ENCODE measurements around the gene KIF6.
A peak's percentile ranks its signal among the peaks of the same experiment; 100 is the strongest.
"Not testable (repeated sequence)": the region's sequence is repeated elsewhere in the genome, so short reads cannot be mapped to it uniquely, and the experiment has no call there.

Gene KIF6, protein sequence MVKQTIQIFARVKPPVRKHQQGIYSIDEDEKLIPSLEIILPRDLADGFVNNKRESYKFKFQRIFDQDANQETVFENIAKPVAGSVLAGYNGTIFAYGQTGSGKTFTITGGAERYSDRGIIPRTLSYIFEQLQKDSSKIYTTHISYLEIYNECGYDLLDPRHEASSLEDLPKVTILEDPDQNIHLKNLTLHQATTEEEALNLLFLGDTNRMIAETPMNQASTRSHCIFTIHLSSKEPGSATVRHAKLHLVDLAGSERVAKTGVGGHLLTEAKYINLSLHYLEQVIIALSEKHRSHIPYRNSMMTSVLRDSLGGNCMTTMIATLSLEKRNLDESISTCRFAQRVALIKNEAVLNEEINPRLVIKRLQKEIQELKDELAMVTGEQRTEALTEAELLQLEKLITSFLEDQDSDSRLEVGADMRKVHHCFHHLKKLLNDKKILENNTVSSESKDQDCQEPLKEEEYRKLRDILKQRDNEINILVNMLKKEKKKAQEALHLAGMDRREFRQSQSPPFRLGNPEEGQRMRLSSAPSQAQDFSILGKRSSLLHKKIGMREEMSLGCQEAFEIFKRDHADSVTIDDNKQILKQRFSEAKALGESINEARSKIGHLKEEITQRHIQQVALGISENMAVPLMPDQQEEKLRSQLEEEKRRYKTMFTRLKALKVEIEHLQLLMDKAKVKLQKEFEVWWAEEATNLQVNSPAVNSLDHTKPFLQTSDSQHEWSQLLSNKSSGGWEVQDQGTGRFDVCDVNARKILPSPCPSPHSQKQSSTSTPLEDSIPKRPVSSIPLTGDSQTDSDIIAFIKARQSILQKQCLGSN

DNA sequence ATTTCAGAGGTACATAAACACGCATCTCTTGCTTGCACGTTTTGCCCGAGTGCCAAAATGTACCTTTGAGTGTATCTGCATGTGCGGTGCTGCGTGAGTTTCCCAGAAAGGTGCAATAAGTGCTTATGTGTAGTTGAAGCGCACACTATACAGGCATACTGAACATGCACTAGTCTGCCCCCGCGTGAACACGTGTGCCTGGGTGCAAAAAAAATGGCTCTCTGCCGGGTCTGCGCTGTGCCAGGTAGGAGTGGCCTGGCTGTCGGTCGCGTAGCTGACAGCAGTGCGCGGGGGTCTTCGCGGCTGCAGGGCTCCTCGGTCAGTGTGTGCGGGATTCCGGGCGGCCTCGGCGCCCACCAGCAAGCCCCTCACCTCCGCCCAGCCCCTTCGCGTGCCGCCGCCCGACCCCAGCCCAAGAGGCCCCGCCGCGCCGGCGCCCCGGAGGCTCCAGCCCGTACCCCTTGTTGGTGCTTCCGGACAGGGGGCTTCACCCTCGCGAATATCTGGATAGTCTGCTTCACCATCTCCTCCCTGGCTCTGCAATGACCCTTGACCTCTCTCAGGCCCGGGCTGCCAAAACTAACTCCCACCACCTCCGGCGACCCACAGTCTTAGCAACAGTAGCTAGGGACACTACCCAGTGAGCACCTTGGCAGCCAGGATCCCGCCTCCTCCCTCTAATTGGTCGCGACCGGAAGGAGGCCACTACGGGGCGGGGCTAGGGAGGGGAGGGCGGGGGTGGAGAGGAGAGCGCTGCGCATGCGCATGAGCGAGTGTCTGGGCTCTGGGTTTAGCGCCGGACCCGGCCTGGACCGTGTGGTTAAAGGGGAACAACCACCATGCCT, at the start of gene KIF6:
KIF6 (minus strand) TSS at position 622 of the 845 bp plus-strand sequence; CDS start at position 524, 98 bp downstream.
- peak; percentile 94 for DNase-seq (ENCODE audit: low spot score)

GRCh38 chr6:39773782-39774181, 48.6 kb upstream of the KIF6 start:
- no peak for DNase-seq (ENCODE audit: low spot score)

DNA sequence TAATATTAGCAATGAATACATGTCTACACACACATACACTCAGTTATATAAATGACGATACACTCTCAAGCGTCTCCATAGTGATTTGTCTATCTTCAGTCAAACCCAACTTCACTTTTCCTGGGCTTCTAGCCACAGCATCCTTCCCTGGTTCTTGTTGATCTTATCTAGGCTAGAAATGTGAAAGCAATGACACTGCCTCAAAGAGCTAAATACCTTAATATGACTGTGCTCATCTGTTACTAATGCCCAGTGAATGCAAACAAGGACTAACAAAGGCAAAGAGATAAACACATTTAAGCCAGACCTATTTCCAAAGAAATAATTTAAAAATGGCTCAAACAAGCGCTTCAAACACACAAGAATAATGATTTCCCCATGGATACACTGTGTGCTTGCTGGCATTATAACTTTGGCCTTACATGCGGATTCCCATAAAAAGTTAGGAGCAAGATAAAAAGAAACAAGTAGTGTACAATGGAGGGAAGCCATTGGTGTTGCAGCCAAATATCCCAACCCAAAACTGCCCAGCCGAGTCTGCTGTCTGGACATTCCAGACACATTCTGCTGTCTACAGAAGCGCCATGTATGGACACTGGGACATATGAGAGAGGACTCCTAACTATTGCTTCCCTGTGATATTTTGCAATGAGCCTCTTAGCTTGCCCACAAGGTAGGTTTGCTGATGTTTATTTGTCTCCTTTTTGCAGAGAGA, 47.5 kb upstream of the KIF6 start:
- no peak for DNase-seq (ENCODE audit: low spot score)

- DNase-seq (ENCODE audit: low spot score) = no peak
Measured at GRCh38 chr6:39770446-39770845, 45.2 kb upstream of the KIF6 start.

DNA sequence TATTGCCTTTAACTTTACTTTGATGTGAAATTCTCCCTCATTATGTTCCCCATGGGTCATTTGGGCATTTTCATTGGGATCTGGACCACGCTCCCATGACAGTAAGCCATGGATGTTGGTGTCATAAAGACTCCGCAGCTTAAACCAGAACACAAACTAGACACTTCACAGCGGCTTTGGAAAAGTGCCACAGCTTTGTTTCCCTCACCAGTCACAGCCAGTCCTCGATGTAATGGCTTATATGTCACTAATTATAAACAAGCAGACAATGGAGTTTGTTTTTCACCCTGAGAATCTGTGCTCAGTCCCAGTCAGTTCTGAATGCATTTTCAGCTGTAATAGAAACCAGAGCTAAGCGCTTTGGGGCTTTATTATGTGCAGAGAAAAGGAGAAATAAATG, 43.8 kb upstream of the KIF6 start:
- no peak for DNase-seq (ENCODE audit: low spot score)

DNA sequence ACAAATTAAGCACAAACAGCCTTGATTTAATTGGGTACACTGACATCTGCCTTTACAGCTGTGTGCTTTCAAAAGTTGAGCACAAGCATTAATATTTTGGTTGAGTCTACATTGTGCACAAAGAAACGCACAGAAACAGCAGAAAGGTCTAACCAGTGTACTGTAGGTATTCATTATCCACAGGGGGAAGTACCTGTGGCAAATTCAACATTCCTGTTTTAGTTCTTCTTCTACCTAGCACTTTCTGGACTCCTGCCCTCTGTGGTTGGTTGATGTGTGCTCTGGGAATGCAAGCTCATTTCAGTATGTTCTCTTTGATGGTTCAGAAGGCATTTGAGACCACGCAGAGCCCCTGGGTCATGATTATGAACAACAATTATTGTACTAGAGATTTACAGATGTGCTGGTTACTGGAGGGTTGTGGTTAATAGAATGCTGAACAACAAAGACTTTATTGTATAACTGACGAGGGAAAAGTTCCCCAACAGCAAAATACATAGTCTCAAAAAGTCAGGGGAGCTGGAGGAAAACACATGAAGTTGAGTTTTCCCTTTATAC, 40.4 kb upstream of the KIF6 start:
- no peak for DNase-seq (ENCODE audit: low spot score)

- no peak for DNase-seq (ENCODE audit: low spot score)
Measured at GRCh38 chr6:39760226-39760952, 35.2 kb upstream of the KIF6 start.

- no peak for DNase-seq (ENCODE audit: low spot score)
Measured at GRCh38 chr6:39758905-39759605, 33.8 kb upstream of the KIF6 start.

- no peak for DNase-seq (ENCODE audit: low spot score)
Measured at GRCh38 chr6:39756582-39756981, 31.4 kb upstream of the KIF6 start.

DNA sequence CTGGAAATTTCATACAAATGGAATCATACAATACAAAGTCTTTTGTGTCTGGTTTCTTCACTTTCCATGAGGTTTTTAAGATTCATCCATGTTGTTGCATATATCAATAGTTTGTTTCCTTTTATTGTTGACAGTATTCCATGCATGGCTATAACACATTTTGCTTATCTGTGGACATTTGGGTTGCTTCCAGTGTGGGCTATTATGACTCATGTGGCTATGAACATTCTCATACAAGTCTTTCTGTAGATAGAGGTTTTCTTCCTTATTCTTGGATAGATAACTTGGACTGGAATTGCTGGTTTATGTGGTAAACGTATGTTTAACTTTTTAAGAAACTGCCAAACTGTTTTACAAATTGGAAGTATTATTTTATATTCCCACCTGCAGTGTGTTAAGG, 30.0 kb upstream of the KIF6 start:
- no peak for DNase-seq (ENCODE audit: low spot score)

- no peak for DNase-seq (ENCODE audit: low spot score)
Measured at GRCh38 chr6:39754514-39755115, 29.4 kb upstream of the KIF6 start.

DNA sequence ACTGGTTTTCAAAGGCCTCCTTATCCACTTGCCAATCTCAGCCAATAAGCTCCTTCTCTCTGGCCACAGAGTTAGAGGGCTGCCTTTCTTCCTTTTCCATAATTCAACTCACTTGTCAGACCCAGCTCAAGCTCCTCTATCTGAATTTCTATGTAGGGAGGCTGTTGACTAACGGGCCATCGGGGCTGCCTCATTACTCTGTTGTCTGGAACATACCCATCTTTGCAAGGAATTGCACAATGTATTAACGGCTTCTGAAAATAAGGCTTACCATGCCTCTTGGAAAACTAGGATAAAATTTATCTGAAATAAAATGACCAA, 28.5 kb upstream of the KIF6 start:
- no peak for DNase-seq (ENCODE audit: low spot score)

GRCh38 chr6:39752835-39753724, 27.9 kb upstream of the KIF6 start:
- no peak for DNase-seq (ENCODE audit: low spot score)

- no peak for DNase-seq (ENCODE audit: low spot score)
Measured at GRCh38 chr6:39746795-39747194, 21.6 kb upstream of the KIF6 start.

DNA sequence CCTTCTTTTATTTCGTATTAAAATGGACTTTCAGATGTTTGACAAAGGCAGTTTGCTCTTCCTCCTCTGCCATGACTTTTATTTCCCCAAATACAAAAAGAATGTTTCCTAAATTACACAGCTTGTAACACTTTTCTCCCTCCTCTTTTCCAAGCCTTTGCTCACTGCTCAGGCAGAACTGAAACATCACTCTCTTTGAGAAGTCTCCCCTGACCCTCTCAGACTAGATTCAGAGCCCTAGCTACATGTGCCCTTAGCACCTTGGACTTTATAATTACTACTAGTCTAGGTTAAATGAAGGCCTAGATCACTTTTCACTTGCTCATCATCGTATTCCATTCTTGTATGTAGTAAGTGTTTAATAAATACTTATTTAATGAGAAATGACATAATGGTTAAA, 8.5 kb upstream of the KIF6 start:
- DNase-seq (ENCODE audit: low spot score) = no peak

- no peak for DNase-seq (ENCODE audit: low spot score)
Measured at GRCh38 chr6:39731565-39731964, 6.4 kb upstream of the KIF6 start.

GRCh38 chr6:39729945-39730344, 4.7 kb upstream of the KIF6 start:
- DNase-seq (ENCODE audit: low spot score) = no peak

DNA sequence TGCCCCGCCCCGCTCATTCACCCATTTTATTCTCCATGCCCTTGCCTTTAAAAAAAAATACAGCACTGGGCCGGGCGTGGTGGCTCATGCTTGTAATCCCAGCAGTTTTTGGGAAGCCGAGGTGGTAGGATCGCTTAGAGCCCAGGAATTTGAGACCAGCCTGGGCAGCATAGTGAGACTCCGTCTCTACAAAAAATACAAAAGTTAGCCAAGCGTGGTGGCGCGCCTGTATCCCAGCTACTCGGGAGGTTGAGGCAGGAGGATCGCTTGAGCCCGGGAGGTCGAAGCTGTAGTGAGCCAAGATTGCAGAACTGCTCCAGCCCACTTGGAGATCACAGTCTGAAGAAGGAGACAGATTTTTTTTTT, 407 bp upstream of the KIF6 start:
- no peak for DNase-seq (ENCODE audit: low spot score)

DNA sequence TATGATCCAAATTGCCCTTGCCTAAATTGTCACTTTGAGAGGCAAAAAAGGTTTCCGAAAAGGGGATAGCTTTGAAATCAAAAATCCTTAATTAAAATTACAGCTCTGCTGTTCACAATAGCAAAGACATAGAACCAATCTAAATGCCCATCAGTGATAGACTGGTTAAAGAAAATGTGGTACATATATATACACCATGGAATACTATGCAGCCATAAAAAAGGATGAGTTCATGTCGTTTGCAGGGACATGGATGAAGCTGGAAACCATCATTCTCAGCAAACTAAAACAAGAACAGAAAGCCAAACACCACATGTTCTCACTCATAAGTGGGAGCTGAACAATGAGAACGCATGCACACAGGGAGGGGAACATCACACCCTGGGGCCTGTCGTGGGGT, 1.9 kb downstream of the KIF6 start:
- DNase-seq (ENCODE audit: low spot score) = not testable (repeated sequence)
